ENCODE data around the gene ZFYVE19. TPM values are rescaled to one million over a fixed set of nuclear protein-coding genes. Genes with fewer than 3 reads are reported as not detected.

Gene ZFYVE19
- total and polyA plus RNA-seq, 2 of the 4 experiments (the other 2 are of a cell fraction), result 22.6 to 29.6 TPM

- dilution Hi-C loops (cut with HindIII; ENCODE audit: low sequenced_read_pairs, unreplicated experiment), result no loop called here
- BruUV-seq (replicated peaks), result no TSS peak
These were observed 18.9 kb upstream of the ZFYVE19 start for GRCh38 chr15:40787991-40788390.

More at GRCh38 chr15:40787991-40788390, 18.9 kb upstream of the ZFYVE19 start:
- Histone ChIP-seq H3K56ac (ENCODE audit: extremely low read depth, insufficient read depth, low read length) (no peak overlapping the region), H3K23ac (ENCODE audit: low read depth, low read length) (no peak overlapping the region), H3K9ac (ENCODE audit: low read depth, low read length) (no peak overlapping the region), H4K5ac (ENCODE audit: low read depth, low read length) (no peak overlapping the region), H3K18ac (ENCODE audit: low read depth, low read length) (no peak overlapping the region), H3K36me3 (ENCODE audit: control insufficient read depth, insufficient read depth, low read length) (peaks cover 2% of the 10 kb centered on the region; the same call in 1 of the 2 replicates), H2BK120ac (ENCODE audit: low read depth, low read length) (no peak overlapping the region), H4K20me1 (ENCODE audit: insufficient read depth, low read length) (peaks cover 40% of the 10 kb centered on the region; the same call in 1 of the 2 replicates), H3K79me1 (ENCODE audit: low read depth in 1 of 2, low read length in 2 of 2) (peaks cover 44 to 68% of the 10 kb centered on the region in 2 experiments), H2BK15ac (ENCODE audit: low read depth, low read length) (no peak overlapping the region), H3K27me3 (ENCODE audit: control insufficient read depth, insufficient read depth, low read length) (no peaks in the 10 kb centered on the region), H3K4me1 (ENCODE audit: control insufficient read depth, insufficient read depth, low read length) (peaks cover 10% of the 10 kb centered on the region), H2BK20ac (ENCODE audit: low read depth, low read length) (no peak overlapping the region), H2AK5ac (ENCODE audit: low read depth, low read length) (peak overlapping the region; percentile 18; the same call in 1 of the 2 replicates), H3K4ac (ENCODE audit: low read depth, low read length) (no peak overlapping the region), H3K27ac (ENCODE audit: insufficient read depth, low read length) (no peak overlapping the region), H3K9me1 (ENCODE audit: insufficient read depth, low read length) (peaks cover 8% of the 10 kb centered on the region; the same call in 1 of the 2 replicates), H2AFZ (replicated peaks; ENCODE audit: low read length, poor library complexity) (no peak overlapping the region), H3K4me2 (ENCODE audit: low read depth, low read length) (no peak overlapping the region), H3K4me3 (ENCODE audit: insufficient read depth, low read depth, low read length) (no peak overlapping the region), H2BK5ac (ENCODE audit: low read depth, low read length, poor library complexity, severe bottlenecking) (no peak overlapping the region), H3K14ac (replicated peaks; ENCODE audit: low read depth, low read length) (0 out of 2 replicates have a peak overlapping the region, but pooled peaks have one; percentile 35), H2AK9ac (replicated peaks; ENCODE audit: low read depth, low read length, poor library complexity) (no peak overlapping the region), H3K9me3 (ENCODE audit: control insufficient read depth, insufficient read depth, low read length) (no peaks in the 10 kb centered on the region), H4K91ac (ENCODE audit: insufficient read depth, low read depth, low read length) (no peak overlapping the region), H4K8ac (ENCODE audit: low read depth in 2 of 2, low read length in 2 of 2) (no peak overlapping the region)
- CTCF ChIA-PET, result interaction anchor here (1.1 kb wide), 1 partner anchor 106 kb away, joined by 3 read pairs; the partner anchor contains the start of gene VPS18
- in situ Hi-C loops (cut with MboI; ENCODE audit: low sequenced_read_pairs) (no loop called here), intact Hi-C loops (cut with micrococcal nuclease) (no loop called here)
- ATAC-seq (ENCODE audit: low read depth) (no peak), DNase-seq (no peak)
- WGBS, 2 experiments (ENCODE audit: extremely low coverage in 2 of 2, insufficient read length in 1 of 2), result 14% methylated on average over 1 of the region's 6 CpGs; no CpG with 5 or more reads in 1 of the 2 experiments
- POLR2A ChIA-PET (ENCODE audit: unreplicated experiment), result no interaction called here
- TF ChIP-seq RAD21 (IDR thresholded peaks at IDR 0.05; ENCODE audit: low read length), result no peak
- no peak for TF ChIP-seq BHLHE40 (IDR thresholded peaks at IDR 0.05; ENCODE audit: low read depth, low read length)
- no peak for TF ChIP-seq MAZ (IDR thresholded peaks at IDR 0.05; ENCODE audit: borderline replicate concordance, low read depth, low read length)
